ENCODE measurements around the gene ZBTB3. TPM values are rescaled to one million over a fixed set of nuclear protein-coding genes. Genes with fewer than 3 reads are reported as not detected.

Gene ZBTB3
- total and polyA plus RNA-seq, 2 donors (not counting 3 experiments of a cell fraction or from before 2014, with no cell fraction given) = 3.7 to 6.9 TPM

- Histone ChIP-seq H3K9ac (replicated peaks; ENCODE audit: extremely low read depth, insufficient read depth, low read length) (no peak overlapping the region), H3K27ac (ENCODE audit: insufficient read depth, low read depth, low read length) (no peak overlapping the region), H3K79me2 (ENCODE audit: control insufficient read depth, insufficient read depth, low read length) (peaks cover 22% of the 10 kb centered on the region), H3K36me3 (ENCODE audit: control insufficient read depth in 2 of 2, extremely low read depth in 1 of 2, insufficient read depth in 2 of 2, low read length in 2 of 2) (peaks cover 33 to 52% of the 10 kb centered on the region in 2 experiments), H3K4me2 (ENCODE audit: insufficient read depth, low read length) (no peak overlapping the region), H3K9me1 (replicated peaks; ENCODE audit: control insufficient read depth, extremely low read depth, insufficient read depth, low read length) (no peaks in the 10 kb centered on the region), H3K4me3 (replicated peaks in 1 of 3; ENCODE audit: insufficient read depth in 1 of 3, low read depth in 1 of 3, low read length in 3 of 3) (no peak overlapping the region), H3K4me1 (ENCODE audit: control insufficient read depth, extremely low read depth, insufficient read depth, low read length) (peaks cover 12% of the 10 kb centered on the region), H3K9me3 (replicated peaks; ENCODE audit: control insufficient read depth, insufficient read depth, low read length) (no peaks in the 10 kb centered on the region), H4K20me1 (replicated peaks; ENCODE audit: control insufficient read depth, extremely low read depth, insufficient read depth, low read length) (no peaks in the 10 kb centered on the region), H2AFZ (ENCODE audit: low read depth, low read length) (no peak overlapping the region), H3K27me3 (ENCODE audit: control insufficient read depth in 2 of 2, insufficient read depth in 2 of 2, low read length in 2 of 2) (no peaks in the 10 kb centered on the region)
- TF ChIP-seq EZH2 (IDR thresholded peaks at IDR 0.05; ENCODE audit: borderline replicate concordance, low read depth, low read length, severe bottlenecking) = no peak
- TF ChIP-seq, protein P1, sequence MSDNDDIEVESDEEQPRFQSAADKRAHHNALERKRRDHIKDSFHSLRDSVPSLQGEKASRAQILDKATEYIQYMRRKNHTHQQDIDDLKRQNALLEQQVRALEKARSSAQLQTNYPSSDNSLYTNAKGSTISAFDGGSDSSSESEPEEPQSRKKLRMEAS (IDR thresholded peaks at IDR 0.05; ENCODE audit: insufficient read depth, insufficient read length) = no peak
- no peak for TF ChIP-seq POLR2A (IDR thresholded peaks at IDR 0.05; ENCODE audit: low read depth, low read length)
- TF ChIP-seq GATA2 (IDR thresholded peaks at IDR 0.05; ENCODE audit: insufficient read depth, insufficient read length, low read depth, low read length) = no peak
- TF ChIP-seq POLR2AphosphoS5 (IDR thresholded peaks at IDR 0.05; ENCODE audit: insufficient read depth, low read depth, low read length) = no peak
- TF ChIP-seq FOS (IDR thresholded peaks at IDR 0.05; ENCODE audit: borderline replicate concordance, insufficient read depth, low read length) = no peak
- no peak for TF ChIP-seq MYC (IDR thresholded peaks at IDR 0.05; ENCODE audit: low read depth, low read length)
- no peak for TF ChIP-seq JUN (IDR thresholded peaks at IDR 0.05; ENCODE audit: borderline replicate concordance, insufficient read depth, insufficient read length, low read depth)
- no peak for FAIRE-seq
- intact Hi-C loops (cut with micrococcal nuclease) = no loop called here
- no TSS peak for BruUV-seq (replicated peaks)
- CTCF ChIA-PET = interaction anchor here (1.0 to 3.0 kb wide), 2 partner anchors 11 to 15 kb away, joined by 3 to 14 read pairs; partner anchors contain the start of gene TMEM179B
- DNase-seq (ENCODE audit: low read depth, low spot score) = no peak
- POLR2A ChIA-PET = interaction anchor here (0.6 kb wide), 1 partner anchor 29 kb away, joined by 7 read pairs; no protein-coding TSS in a partner anchor
- dilution Hi-C loops (cut with MboI; ENCODE audit: extremely low pct_ligation_motif_present, low sequenced_read_pairs) = no loop called here
Observed at GRCh38 chr11:62801071-62801470, 47.1 kb upstream of the ZBTB3 start.

DNA sequence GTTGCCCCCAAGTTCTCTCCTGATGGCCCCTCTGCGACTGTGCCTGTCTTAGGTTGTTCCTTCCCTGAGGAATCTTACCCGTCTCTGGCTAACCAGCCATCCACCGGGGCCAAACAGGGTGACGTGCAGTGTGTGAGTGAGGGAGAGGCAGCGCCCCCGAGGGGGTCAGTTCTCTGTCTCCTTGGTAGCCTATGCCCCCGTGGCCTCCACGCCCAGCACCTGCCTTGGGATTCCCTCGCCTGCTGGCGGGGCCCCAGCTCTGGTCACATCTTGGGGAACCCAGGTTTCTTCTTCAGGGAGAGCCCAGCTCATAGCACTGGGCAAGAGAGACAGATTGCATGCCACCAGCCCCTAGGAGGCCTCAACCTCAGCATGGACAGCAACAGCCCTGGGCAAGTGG is 45.5 kb upstream of the ZBTB3 start:
- CTCF ChIA-PET = interaction anchor here (3.0 kb wide), 1 partner anchor 13 kb away, joined by 14 read pairs; the partner anchor contains the start of gene TMEM179B
- Histone ChIP-seq H3K27me3 (ENCODE audit: control insufficient read depth in 2 of 2, insufficient read depth in 2 of 2, low read length in 2 of 2) (no peaks in the 10 kb centered on the region), H3K4me1 (ENCODE audit: control insufficient read depth, extremely low read depth, insufficient read depth, low read length) (peaks cover 10% of the 10 kb centered on the region), H3K4me2 (ENCODE audit: insufficient read depth, low read length) (no peak overlapping the region), H3K27ac (ENCODE audit: insufficient read depth, low read depth, low read length) (no peak overlapping the region), H4K20me1 (replicated peaks; ENCODE audit: control insufficient read depth, extremely low read depth, insufficient read depth, low read length) (no peaks in the 10 kb centered on the region), H3K9me3 (replicated peaks; ENCODE audit: control insufficient read depth, insufficient read depth, low read length) (no peaks in the 10 kb centered on the region), H3K9me1 (replicated peaks; ENCODE audit: control insufficient read depth, extremely low read depth, insufficient read depth, low read length) (no peaks in the 10 kb centered on the region), H2AFZ (ENCODE audit: low read depth, low read length) (no peak overlapping the region), H3K4me3 (replicated peaks in 1 of 3; ENCODE audit: insufficient read depth in 1 of 3, low read depth in 1 of 3, low read length in 3 of 3) (no peak overlapping the region), H3K36me3 (ENCODE audit: control insufficient read depth in 2 of 2, extremely low read depth in 1 of 2, insufficient read depth in 2 of 2, low read length in 2 of 2) (peaks cover 43 to 64% of the 10 kb centered on the region in 2 experiments), H3K79me2 (ENCODE audit: control insufficient read depth, insufficient read depth, low read length) (peaks cover 16% of the 10 kb centered on the region), H3K9ac (replicated peaks; ENCODE audit: extremely low read depth, insufficient read depth, low read length) (no peak overlapping the region)
- no peak for FAIRE-seq
- intact Hi-C loops (cut with micrococcal nuclease) = no loop called here
- dilution Hi-C loops (cut with MboI; ENCODE audit: extremely low pct_ligation_motif_present, low sequenced_read_pairs) = no loop called here
- POLR2A ChIA-PET = no interaction called here
- DNase-seq (ENCODE audit: low read depth, low spot score) = no peak
- TF ChIP-seq GATA2 (IDR thresholded peaks at IDR 0.05; ENCODE audit: insufficient read depth, insufficient read length, low read depth, low read length) = no peak
- no peak for TF ChIP-seq FOS (IDR thresholded peaks at IDR 0.05; ENCODE audit: borderline replicate concordance, insufficient read depth, low read length)
- no peak for TF ChIP-seq JUN (IDR thresholded peaks at IDR 0.05; ENCODE audit: borderline replicate concordance, insufficient read depth, insufficient read length, low read depth)
- no TSS peak for BruUV-seq (replicated peaks)
